HepG2 (cell line): ENCODE measurements around the gene PARN. TPM values are rescaled to one million over a fixed set of nuclear protein-coding genes. Genes with fewer than 3 reads are reported as not detected.
A peak's percentile ranks its signal among the peaks of the same experiment; 100 is the strongest.

Experiments used
- ARID2 ChIP-seq: sonication (generic); formaldehyde crosslinking; IDR thresholded peaks from 2 replicates; pipeline ENCODE4 v1.8.1; 2022; ENCODE audit warnings: mild to moderate bottlenecking, missing genetic modification reagents, borderline replicate concordance
- CEBPG ChIP-seq: IDR thresholded peaks from 2 replicates; pipeline ENCODE4 v1.6.1; 2016
- CHD4 ChIP-seq: fragments of 200-600 bp; sonication (generic); IDR thresholded peaks from 2 replicates; pipeline ENCODE4 v1.7.0; 2017; ENCODE audit warnings: mild to moderate bottlenecking, low read length, borderline replicate concordance
- FOXC1 ChIP-seq: sonication (generic); formaldehyde crosslinking; IDR thresholded peaks from 2 replicates; pipeline ENCODE4 v1.8.0; 2022; ENCODE audit warnings: mild to moderate bottlenecking, missing genetic modification reagents, borderline replicate concordance
- FOXO1 ChIP-seq: sonication (generic); formaldehyde crosslinking; IDR thresholded peaks from 2 replicates; pipeline ENCODE4 v1.4.0; 2020; ENCODE audit warnings: missing genetic modification reagents
- IRF2 ChIP-seq: IDR thresholded peaks from 2 replicates; pipeline ENCODE4 v1.6.1; 2018; ENCODE audit warnings: missing genetic modification reagents, missing compliant biosample characterization
- KAT2B ChIP-seq: fragments of 150-350 bp; IDR thresholded peaks from 2 replicates; pipeline ENCODE4 v1.6.1; 2014; ENCODE audit warnings: low read depth, low read length, borderline replicate concordance
- MIER2 ChIP-seq: IDR thresholded peaks from 2 replicates; pipeline ENCODE4 v1.6.1; 2016; ENCODE audit warnings: missing biosample characterization, missing genetic modification reagents
- NR2F2 ChIP-seq: IDR thresholded peaks from 2 replicates; pipeline ENCODE4 v1.6.1; 2012; ENCODE audit warnings: low read depth, inconsistent platforms, borderline replicate concordance
- POGK ChIP-seq: sonication (generic); formaldehyde crosslinking; conservative IDR thresholded peaks from 2 replicates; pipeline ENCODE4 v1.8.0; 2022; ENCODE audit warnings: mild to moderate bottlenecking, moderate library complexity, missing genetic modification reagents
- RARA ChIP-seq: IDR thresholded peaks from 2 replicates; pipeline ENCODE4 v1.6.1; 2016; ENCODE audit warnings: missing genetic modification reagents, missing compliant biosample characterization
- SIN3B ChIP-seq: fragments of 150-350 bp; IDR thresholded peaks from 2 replicates; pipeline ENCODE4 v1.6.1; 2014; ENCODE audit warnings: low read length
- SP1 ChIP-seq, 2 experiments: fragments of 450-650 bp in 1 of 2; sonication (generic) in 1 of 2; formaldehyde crosslinking in 1 of 2; IDR thresholded peaks; 2 replicates each; pipeline versions ENCODE4 v1.4.0 to v1.6.1; 2016 to 2020; ENCODE audit warnings: missing genetic modification reagents in 1 of 2
- SRY ChIP-seq: sonication (generic); formaldehyde crosslinking; IDR thresholded peaks from 2 replicates; pipeline ENCODE4 v1.8.0; 2022; ENCODE audit warnings: mild to moderate bottlenecking, missing genetic modification reagents
- TEAD2 ChIP-seq: sonication (generic); formaldehyde crosslinking; IDR thresholded peaks from 2 replicates; pipeline ENCODE4 v1.9.0; 2021; ENCODE audit warnings: missing genetic modification reagents
- ZBTB38 ChIP-seq: sonication (generic); formaldehyde crosslinking; IDR thresholded peaks from 2 replicates; pipeline ENCODE4 v1.5.1; 2020; ENCODE audit warnings: mild to moderate bottlenecking, missing genetic modification reagents
- ZBTB7B ChIP-seq: sonication (generic); formaldehyde crosslinking; IDR thresholded peaks from 2 replicates; pipeline ENCODE4 v1.4.0; 2020; ENCODE audit warnings: missing genetic modification reagents
- ZC3H13 ChIP-seq: sonication (generic); formaldehyde crosslinking; IDR thresholded peaks from 2 replicates; pipeline ENCODE4 v1.8.1; 2023; ENCODE audit warnings: mild to moderate bottlenecking, missing genetic modification reagents, moderate library complexity
- ZC3H4 ChIP-seq: sonication (generic); formaldehyde crosslinking; IDR thresholded peaks from 2 replicates; pipeline ENCODE4 v1.4.0; 2020; ENCODE audit warnings: missing genetic modification reagents, borderline replicate concordance
- ZMYM4 ChIP-seq: sonication (generic); formaldehyde crosslinking; IDR thresholded peaks from 2 replicates; pipeline ENCODE4 v1.8.1; 2023; ENCODE audit warnings: mild to moderate bottlenecking, missing genetic modification reagents
- ZNF614 ChIP-seq: IDR thresholded peaks from 2 replicates; pipeline ENCODE4 v1.6.1; 2018; ENCODE audit warnings: missing biosample characterization, missing genetic modification reagents, inconsistent platforms, borderline replicate concordance
- polyA plus RNA-seq, 8 experiments: library from polyadenylated mRNA; depleted of rRNA in 3 of 8; stranded (reverse) in 7 of 8; unstranded in 1 of 8; fragments of >200 nt; fragmentation: Illumina TruSeq in 4 of 8; extraction: Trizol in 4 of 8; gene quantifications; 2 replicates each; pipeline versions ENCODE4 v1.2.1 to v1.2.3, GENCODE V29; 2011 to 2016; ENCODE audit warnings: low read depth in 4 of 8, missing spikeins in 1 of 8, mixed read lengths in 1 of 8; ENCODE audit not compliant: insufficient read depth in 1 of 8
- total RNA-seq, 5 experiments: library from RNA; depleted of rRNA; stranded (reverse); fragments of >200 nt; fragmentation: Illumina TruSeq; extraction: Trizol; gene quantifications; 2 replicates each; pipeline ENCODE4 v1.2.3, GENCODE V29; 2016; ENCODE audit warnings: low read depth in 1 of 5
- TF ChIP-seq, protein P1 (sequence below): sonication (generic); formaldehyde crosslinking; IDR thresholded peaks from 2 replicates; pipeline ENCODE4 v1.9.0; 2022; ENCODE audit warnings: missing genetic modification reagents, mild to moderate bottlenecking, borderline replicate concordance
- TF ChIP-seq, protein P2 (sequence below): sonication (generic); formaldehyde crosslinking; IDR thresholded peaks from 2 replicates; pipeline ENCODE4 v1.4.0; 2020; ENCODE audit warnings: missing genetic modification reagents, borderline replicate concordance
- TF ChIP-seq, protein P3 (sequence below): IDR thresholded peaks from 2 replicates; pipeline ENCODE4 v1.6.1; 2016; ENCODE audit warnings: mild to moderate bottlenecking

Gene PARN
- total and polyA plus RNA-seq, 2 of the 13 experiments (the other 11 are each of a cell fraction or from before 2014, with no cell fraction given), result 13.3 to 47.6 TPM

DNA sequence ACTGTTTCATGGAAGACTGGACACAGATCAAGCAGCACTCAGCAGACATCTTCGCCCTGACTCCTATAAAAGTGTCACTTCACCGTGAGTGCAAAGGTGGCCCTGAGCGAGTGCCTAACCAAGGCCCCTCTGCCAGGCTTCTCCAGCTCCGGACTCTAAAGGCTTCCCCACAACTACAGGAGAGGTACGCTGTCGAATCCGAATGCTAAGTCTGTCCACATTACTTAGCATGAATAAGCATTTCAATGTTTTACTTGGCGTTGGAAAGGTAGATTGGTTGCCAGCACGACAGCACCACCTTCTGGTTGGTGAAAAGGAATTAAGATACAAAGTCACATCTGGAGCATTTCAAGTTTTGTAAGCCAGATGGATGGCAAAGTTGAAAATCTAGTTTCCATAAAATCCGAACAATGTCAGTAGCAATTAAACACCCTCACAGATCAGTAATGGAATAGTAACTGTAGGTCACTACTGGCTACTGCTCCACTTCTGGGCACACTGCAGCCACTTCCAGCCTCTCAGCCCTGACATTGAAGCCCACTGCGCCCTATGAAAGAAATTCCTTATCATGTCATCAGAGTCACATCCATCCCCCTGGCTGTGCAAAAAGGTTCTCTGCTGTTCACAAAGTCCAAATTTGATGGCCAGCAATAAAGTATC lies 100.9 kb downstream of the PARN start (continued):
- TF ChIP-seq IRF2 (CRISPR knock-in tag), result peak; percentile 94
- peak; percentile 41; the same call in 1 of the 2 replicates for TF ChIP-seq ZMYM4 (CRISPR knock-in tag)
- TF ChIP-seq, protein P1, sequence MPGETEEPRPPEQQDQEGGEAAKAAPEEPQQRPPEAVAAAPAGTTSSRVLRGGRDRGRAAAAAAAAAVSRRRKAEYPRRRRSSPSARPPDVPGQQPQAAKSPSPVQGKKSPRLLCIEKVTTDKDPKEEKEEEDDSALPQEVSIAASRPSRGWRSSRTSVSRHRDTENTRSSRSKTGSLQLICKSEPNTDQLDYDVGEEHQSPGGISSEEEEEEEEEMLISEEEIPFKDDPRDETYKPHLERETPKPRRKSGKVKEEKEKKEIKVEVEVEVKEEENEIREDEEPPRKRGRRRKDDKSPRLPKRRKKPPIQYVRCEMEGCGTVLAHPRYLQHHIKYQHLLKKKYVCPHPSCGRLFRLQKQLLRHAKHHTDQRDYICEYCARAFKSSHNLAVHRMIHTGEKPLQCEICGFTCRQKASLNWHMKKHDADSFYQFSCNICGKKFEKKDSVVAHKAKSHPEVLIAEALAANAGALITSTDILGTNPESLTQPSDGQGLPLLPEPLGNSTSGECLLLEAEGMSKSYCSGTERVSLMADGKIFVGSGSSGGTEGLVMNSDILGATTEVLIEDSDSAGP (CRISPR knock-in tag), result peak; percentile 60; the same call in 1 of the 2 replicates
- peak; percentile 76; the same call in 1 of the 2 replicates for TF ChIP-seq ZNF614
- peak; percentile 58 for TF ChIP-seq RARA (CRISPR knock-in tag)
- TF ChIP-seq, protein P2, sequence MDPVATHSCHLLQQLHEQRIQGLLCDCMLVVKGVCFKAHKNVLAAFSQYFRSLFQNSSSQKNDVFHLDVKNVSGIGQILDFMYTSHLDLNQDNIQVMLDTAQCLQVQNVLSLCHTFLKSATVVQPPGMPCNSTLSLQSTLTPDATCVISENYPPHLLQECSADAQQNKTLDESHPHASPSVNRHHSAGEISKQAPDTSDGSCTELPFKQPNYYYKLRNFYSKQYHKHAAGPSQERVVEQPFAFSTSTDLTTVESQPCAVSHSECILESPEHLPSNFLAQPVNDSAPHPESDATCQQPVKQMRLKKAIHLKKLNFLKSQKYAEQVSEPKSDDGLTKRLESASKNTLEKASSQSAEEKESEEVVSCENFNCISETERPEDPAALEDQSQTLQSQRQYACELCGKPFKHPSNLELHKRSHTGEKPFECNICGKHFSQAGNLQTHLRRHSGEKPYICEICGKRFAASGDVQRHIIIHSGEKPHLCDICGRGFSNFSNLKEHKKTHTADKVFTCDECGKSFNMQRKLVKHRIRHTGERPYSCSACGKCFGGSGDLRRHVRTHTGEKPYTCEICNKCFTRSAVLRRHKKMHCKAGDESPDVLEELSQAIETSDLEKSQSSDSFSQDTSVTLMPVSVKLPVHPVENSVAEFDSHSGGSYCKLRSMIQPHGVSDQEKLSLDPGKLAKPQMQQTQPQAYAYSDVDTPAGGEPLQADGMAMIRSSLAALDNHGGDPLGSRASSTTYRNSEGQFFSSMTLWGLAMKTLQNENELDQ (CRISPR knock-in tag), result peak; percentile 72; the same call in 1 of the 2 replicates
- TF ChIP-seq KAT2B, result no peak
- TF ChIP-seq ZBTB38 (CRISPR knock-in tag), result peak; percentile 17; the same call in 1 of the 2 replicates
- peak; percentile 69 for TF ChIP-seq CEBPG (CRISPR knock-in tag)
- TF ChIP-seq ZBTB7B (CRISPR knock-in tag), result peak; percentile 58; the same call in 1 of the 2 replicates
- TF ChIP-seq SIN3B, result peak; percentile 48; the same call in 1 of the 2 replicates
- TF ChIP-seq FOXO1, result peak; percentile 46; the same call in 1 of the 2 replicates
- no peak for TF ChIP-seq SP1 (IDR thresholded peaks at IDR 0.05)
- peak; percentile 57 for TF ChIP-seq SP1 (CRISPR knock-in tag; IDR thresholded peaks at IDR 0.05)
- TF ChIP-seq CHD4, result peak; percentile 27; the same call in 1 of the 2 replicates
- no peak for TF ChIP-seq TEAD2 (CRISPR knock-in tag)
- TF ChIP-seq SRY, result no peak; the same call in 1 of the 2 replicates
- peak; percentile 80 for TF ChIP-seq MIER2
- TF ChIP-seq ZC3H13 (CRISPR knock-in tag), result no peak
- TF ChIP-seq ARID2 (CRISPR knock-in tag), result no peak
- no peak for TF ChIP-seq ZC3H4 (CRISPR knock-in tag)
- TF ChIP-seq, protein P3, sequence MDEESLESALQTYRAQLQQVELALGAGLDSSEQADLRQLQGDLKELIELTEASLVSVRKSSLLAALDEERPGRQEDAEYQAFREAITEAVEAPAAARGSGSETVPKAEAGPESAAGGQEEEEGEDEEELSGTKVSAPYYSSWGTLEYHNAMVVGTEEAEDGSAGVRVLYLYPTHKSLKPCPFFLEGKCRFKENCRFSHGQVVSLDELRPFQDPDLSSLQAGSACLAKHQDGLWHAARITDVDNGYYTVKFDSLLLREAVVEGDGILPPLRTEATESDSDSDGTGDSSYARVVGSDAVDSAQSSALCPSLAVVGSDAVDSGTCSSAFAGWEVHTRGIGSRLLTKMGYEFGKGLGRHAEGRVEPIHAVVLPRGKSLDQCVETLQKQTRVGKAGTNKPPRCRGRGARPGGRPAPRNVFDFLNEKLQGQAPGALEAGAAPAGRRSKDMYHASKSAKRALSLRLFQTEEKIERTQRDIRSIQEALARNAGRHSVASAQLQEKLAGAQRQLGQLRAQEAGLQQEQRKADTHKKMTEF (CRISPR knock-in tag), result peak; percentile 76
- TF ChIP-seq POGK (CRISPR knock-in tag), result peak; percentile 68
- TF ChIP-seq NR2F2, result peak; percentile 42; the same call in 1 of the 2 replicates
- no peak for TF ChIP-seq FOXC1
